HuH-7 (cell line): Measurements from ENCODE around the gene GLCCI1.
"Not testable (repeated sequence)": the region's sequence is repeated elsewhere in the genome, so short reads cannot be mapped to it uniquely, and the experiment has no call there.

ENCODE experiments used
- DNase-seq: peaks from one replicate; pipeline ENCODE4 v3.0.0; 2011; ENCODE audit warnings: low spot score

Gene GLCCI1

GRCh38 chr7:7989616-7990440, 21.2 kb downstream of the GLCCI1 start:
- DNase-seq, result no peak

- DNase-seq, result no peak
Observed at GRCh38 chr7:7990441-7990761, 21.8 kb downstream of the GLCCI1 start.

DNA sequence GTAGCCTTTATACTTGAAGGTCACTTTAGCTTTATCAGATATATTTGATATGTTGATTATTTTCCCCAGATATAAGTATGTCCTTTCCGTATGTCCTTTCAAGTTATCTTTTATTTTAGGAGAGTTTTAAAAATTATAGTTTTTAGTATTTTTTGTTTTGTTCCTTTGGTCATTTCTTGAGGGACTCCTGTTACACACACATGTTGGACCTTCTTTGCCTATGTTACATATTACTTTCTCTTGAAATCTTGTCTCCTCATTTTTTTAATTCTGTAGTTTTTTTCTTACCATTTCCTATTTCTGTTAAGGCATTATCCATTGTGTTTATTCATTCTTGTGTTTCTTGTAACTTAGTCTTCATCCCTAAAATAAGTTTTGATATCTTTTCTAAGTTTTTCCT, 23.9 kb downstream of the GLCCI1 start:
- no peak for DNase-seq

DNA sequence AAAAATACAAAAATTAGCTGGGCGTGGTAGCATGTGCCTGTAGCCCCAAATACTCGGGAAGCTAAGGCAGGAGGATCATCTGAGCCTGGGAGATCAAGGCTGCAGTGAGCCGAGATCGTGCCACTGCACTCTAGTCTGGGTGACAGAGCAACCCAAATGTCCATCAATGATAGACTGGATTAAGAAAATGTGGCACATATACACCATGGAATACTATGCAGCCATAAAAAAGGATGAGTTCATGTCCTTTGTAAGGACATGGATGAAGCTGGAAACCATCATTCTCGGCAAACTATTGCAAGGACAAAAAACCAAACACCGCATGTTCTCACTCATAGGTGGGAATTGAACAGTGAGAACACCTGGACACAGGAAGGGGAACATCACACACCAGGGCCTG, 26.8 kb downstream of the GLCCI1 start:
- not testable (repeated sequence) for DNase-seq

DNA sequence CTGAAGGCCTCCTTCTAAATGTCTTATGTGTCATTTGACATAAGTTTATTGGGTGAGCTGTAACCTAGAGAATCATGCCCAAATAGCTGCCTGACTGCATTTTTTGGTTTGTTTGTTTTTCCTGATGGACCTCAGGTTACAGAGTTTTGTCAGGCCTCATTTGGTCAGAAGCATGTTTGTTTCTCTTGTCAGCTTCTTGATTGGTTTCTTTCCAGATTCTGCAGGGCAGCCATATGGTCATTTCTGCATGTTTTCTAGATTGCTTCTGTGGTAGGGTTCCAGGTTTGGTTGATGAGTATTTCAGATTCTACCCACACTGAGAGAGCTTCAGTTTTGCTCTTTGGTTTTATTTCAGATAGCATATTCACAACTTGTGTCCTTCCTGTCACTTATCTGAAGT, 28.0 kb downstream of the GLCCI1 start:
- DNase-seq, result no peak

- no peak for DNase-seq
Observed at GRCh38 chr7:8000315-8000941, 31.8 kb downstream of the GLCCI1 start.

GRCh38 chr7:8003077-8003476, 34.5 kb downstream of the GLCCI1 start:
- no peak for DNase-seq

DNA sequence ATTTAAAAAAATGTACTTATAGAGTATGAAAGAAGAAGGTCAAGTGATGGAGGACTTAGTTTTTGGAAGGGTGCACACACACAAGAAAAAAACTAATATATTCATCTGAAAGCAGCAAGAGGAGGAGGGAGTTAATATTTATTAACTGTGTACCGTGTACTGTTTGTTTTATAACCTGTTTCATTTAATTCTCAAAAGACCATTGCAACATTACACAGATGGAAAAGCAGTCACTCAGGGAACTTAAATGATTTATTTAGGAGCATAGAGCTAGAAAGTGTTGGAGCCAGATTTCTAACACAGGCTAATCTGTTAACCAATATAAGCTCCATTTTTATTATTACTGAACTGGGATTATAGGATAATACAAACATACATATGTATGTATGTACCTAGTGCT, 36.7 kb downstream of the GLCCI1 start:
- DNase-seq, result no peak

GRCh38 chr7:8014399-8014798, 45.8 kb downstream of the GLCCI1 start:
- DNase-seq, result no peak

- DNase-seq, result no peak
Observed at GRCh38 chr7:8015100-8015745, 46.6 kb downstream of the GLCCI1 start.

DNA sequence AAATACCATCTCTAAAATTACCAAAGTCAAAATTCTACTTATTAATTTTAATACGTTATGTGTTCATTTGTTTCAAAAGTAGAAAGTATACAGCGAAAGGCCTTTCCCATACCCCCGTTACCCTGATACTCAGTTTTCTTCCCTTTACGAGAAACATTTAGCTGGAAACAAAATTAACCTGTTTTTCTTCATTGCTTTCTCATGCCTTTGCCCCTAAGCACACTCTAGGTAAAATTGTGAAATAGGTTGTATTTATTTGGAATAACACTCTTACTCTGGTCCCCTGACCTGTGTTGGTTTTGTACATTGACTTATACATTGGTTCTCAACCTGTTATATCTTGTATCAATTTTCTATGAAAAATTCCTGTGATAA, 47.1 kb downstream of the GLCCI1 start:
- no peak for DNase-seq

DNA sequence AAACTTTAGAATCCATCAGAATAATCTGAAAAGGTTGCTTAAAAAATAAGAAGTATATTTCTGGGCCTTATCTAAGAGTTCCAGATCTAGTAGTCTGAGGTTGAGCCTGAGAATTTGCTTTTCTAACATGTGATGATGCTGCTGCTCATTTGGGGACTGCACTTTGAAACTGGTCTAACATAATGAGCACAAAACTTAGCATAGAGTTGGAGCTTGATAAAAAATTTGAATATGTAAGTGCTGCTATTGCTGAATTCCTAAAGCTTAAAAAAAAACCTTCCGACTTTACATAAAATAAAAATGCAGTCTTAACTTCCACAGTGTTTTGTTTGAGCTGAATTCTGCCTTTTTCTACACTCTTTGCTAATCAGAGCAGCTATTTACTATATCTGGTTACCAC, 48.8 kb downstream of the GLCCI1 start:
- no peak for DNase-seq

DNA sequence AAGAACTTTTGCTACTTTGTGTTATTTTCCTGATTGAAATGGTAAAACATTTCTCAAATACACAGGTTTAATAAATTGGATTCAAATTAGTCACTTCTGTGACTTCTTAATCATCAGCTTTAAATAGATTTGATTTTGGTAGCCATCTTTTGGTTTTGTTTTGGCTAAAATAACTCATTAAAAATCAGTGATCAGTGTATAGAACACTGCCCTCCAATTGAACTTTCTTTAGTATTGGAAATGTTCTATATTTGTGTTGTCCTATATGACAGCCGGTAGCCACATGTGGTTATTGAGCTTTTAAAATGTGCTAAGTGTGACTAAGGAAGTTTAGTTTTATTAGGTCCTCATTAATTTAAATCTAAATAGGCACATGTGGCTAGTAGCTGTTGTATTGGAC, 50.4 kb downstream of the GLCCI1 start:
- no peak for DNase-seq

GRCh38 chr7:8022628-8023027, 54.0 kb downstream of the GLCCI1 start:
- DNase-seq, result no peak

- DNase-seq, result no peak
Observed at GRCh38 chr7:8035192-8035591, 66.6 kb downstream of the GLCCI1 start.

DNA sequence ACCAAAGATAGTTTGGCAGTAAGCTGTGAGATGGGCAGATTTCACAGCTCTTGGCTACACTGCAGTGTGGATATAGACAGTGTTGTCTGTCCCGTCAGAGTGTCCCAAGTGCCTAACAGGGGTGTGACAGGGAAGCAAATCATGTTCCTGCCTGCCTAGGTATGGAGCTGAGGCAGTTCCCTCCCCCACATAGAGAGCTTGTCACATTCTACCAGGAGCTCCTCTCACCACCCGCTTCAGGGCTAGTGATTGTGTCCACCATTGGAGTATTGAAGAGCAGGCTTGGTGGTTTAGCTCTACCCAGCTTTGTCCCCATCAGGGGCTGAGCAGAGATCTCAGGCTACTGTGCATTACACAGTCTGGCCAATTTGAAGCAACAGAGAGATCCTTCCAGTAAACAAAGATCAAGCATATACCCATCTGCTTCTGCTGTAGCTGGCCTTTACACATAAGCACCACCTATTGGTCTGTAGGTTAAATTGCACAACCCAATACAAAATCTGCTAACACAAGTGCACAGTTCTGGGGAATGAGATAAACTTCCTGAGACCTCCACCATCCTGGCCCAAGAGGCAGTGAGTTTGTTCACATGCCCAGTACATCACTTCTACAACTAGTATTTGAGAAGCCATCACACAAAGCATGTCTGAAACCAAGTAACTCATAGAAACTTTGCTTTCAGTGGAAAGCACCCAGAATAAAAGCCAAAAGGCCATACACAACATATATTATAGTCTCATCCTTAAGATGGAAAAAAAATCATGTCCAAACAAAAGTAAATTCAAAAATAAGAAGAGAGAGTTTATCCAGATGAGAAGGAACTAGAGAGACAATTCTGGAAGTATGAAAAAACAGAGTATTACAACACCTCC, 67.3 kb downstream of the GLCCI1 start:
- DNase-seq, result peak; percentile 25

GRCh38 chr7:8037151-8037550, 68.6 kb downstream of the GLCCI1 start:
- DNase-seq, result no peak

- DNase-seq, result no peak
Observed at GRCh38 chr7:8040768-8041369, 72.3 kb downstream of the GLCCI1 start.

GRCh38 chr7:8042796-8043535, 74.4 kb downstream of the GLCCI1 start:
- DNase-seq, result no peak

GRCh38 chr7:8044761-8045430, 76.3 kb downstream of the GLCCI1 start:
- DNase-seq, result no peak

DNA sequence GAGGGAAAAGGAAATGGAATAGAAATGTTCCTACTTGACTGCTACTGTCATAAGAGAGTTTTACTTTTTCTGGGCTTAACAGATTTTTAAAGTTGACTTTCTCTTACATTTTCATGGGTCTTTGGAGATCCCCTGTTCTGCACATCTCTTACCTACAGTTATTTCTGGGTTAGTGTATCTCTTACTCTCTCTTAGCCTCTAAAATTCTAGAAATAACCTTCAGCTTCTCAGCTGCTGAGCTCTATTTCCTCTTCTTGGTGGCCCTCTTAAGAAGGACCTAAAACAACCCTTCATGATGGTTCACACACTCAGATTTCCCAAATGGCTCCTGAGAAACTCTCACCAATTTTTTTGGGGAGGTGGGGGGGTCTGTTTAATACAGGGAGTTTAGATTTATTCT, 79.5 kb downstream of the GLCCI1 start:
- DNase-seq, result not testable (repeated sequence)
